Stimulated activated CD4-positive, alpha-beta T cell treated with anti-CD3 and anti-CD28 coated beads, TNF-alpha, amount 100 ng/mL, for 4 hours (primary cell): ENCODE measurements around the gene DSCAML1.

Source experiments
- DNase-seq, 3 experiments: peaks; one replicate each; pipeline ENCODE4 v3.0.0-alpha.2; 2020; ENCODE audit warnings: low read depth in 3 of 3

DSCAML1 gene

GRCh38 chr11:117724104-117724503 is 72.9 kb downstream of the DSCAML1 start:
- DNase-seq: no peak

GRCh38 chr11:117723277-117724024 is 73.6 kb downstream of the DSCAML1 start:
- DNase-seq: no peak

- DNase-seq: no peak
Measured at GRCh38 chr11:117722082-117722481, 74.9 kb downstream of the DSCAML1 start.

GRCh38 chr11:117720061-117720511 is 76.9 kb downstream of the DSCAML1 start:
- no peak for DNase-seq

- DNase-seq: no peak
Measured at GRCh38 chr11:117719480-117719879, 77.5 kb downstream of the DSCAML1 start.

GRCh38 chr11:117717485-117718314 is 79.3 kb downstream of the DSCAML1 start:
- no peak for DNase-seq

GRCh38 chr11:117716521-117717440 is 80.2 kb downstream of the DSCAML1 start:
- no peak for DNase-seq

- no peak for DNase-seq
Measured at GRCh38 chr11:117715801-117716200, 81.2 kb downstream of the DSCAML1 start.

- DNase-seq: no peak
Measured at GRCh38 chr11:117713538-117713991, 83.5 kb downstream of the DSCAML1 start.

GRCh38 chr11:117712530-117712929 is 84.5 kb downstream of the DSCAML1 start:
- no peak for DNase-seq

- no peak for DNase-seq
Measured at GRCh38 chr11:117711331-117711730, 85.7 kb downstream of the DSCAML1 start.

GRCh38 chr11:117710211-117710610 is 86.8 kb downstream of the DSCAML1 start:
- no peak for DNase-seq

GRCh38 chr11:117706322-117706814 is 90.6 kb downstream of the DSCAML1 start:
- no peak for DNase-seq

GRCh38 chr11:117705866-117706265 is 91.2 kb downstream of the DSCAML1 start:
- DNase-seq: no peak

GRCh38 chr11:117704395-117705100 is 92.5 kb downstream of the DSCAML1 start:
- no peak for DNase-seq

- DNase-seq: no peak
Measured at GRCh38 chr11:117702946-117703598, 93.9 kb downstream of the DSCAML1 start.

- no peak for DNase-seq
Measured at GRCh38 chr11:117701781-117702180, 95.2 kb downstream of the DSCAML1 start.

GRCh38 chr11:117700551-117700950 is 96.5 kb downstream of the DSCAML1 start:
- DNase-seq: no peak

- no peak for DNase-seq
Measured at GRCh38 chr11:117697319-117697718, 99.7 kb downstream of the DSCAML1 start.

- DNase-seq: no peak
Measured at GRCh38 chr11:117696540-117696939, 100.5 kb downstream of the DSCAML1 start.
